ENCODE measurements around the gene DARS1. TPM values are rescaled to one million over a fixed set of nuclear protein-coding genes. Genes with fewer than 3 reads are reported as not detected.
"Not testable (repeated sequence)": the region's sequence is repeated elsewhere in the genome, so short reads cannot be mapped to it uniquely, and the experiment has no call there.

Gene DARS1
- total RNA-seq, 1 donor from 2014 or later, result 71.1 TPM

DNA sequence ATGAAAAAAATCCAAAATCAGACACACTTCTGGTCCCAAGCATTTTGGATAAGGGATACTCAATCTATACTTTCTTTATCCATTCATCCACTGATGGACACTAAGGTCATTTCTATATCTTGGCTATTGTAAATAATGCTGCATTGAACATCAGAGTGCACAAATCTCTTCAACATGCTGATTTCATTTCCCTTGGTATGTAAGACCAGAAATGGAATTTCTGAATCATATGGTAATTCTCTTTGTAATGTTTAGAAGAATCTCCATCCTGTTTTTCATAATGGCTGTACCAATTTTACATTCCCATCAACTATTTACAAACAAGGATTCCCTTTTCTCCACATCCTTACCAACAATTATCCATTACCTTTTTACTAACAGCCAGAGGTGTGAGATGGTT, 75.5 kb downstream of the DARS1 start:
- ATAC-seq (no peak), DNase-seq (ENCODE audit: low spot score) (no peak)
- intact Hi-C loops (cut with DNase I), result loop anchor here (10.0 kb wide), 1 partner anchor 475 kb away; no protein-coding TSS in a partner anchor

DNA sequence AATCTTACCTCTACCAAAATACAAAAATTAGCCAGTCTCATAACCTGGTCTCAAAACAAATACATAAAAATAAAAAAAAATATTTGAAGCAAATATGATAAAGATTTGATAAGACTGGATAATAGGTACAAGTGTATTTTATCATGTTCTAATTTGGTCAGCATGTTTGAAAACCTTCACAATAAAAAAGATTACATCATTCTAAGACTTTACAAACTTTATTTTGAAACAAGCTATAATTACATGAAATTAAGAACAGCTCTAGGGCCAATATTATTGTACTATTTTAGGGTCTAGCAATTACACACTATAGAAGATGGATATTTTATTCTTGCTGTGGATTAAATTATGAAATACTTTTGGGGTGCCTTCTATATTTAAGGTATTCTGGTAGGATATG, 79.7 kb downstream of the DARS1 start:
- DNase-seq (ENCODE audit: low spot score) (no peak), ATAC-seq (no peak)
- intact Hi-C loops (cut with DNase I), result no loop called here

DNA sequence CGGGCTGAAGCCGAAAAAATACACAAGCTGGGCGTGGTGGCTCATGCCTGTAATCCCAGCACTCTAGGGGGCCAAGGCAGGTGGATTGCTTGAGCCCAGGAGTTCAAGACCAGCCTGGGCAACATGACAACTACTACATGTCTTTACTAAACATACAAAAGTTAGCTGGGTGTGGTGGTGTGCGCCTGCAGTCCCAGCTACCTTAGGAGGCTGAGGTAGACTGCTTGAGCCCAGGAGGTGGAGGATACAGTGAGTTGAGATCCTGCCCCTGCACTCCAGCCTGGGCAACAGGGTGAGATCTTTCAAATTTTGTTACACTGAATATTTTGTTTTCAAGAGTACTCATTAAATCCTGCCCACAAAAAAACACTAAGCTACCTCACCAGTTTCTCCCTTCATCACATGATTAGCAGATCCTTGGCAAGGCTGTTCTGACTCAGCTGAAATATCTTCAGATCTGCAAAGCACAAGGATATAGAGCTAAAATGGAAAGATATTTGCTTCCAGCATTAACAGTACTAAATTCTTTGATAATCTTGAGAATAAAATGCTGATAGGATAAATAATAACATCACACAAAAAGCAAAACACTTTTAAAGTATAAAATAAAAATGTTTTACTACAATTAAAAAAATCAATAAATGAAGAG, 81.0 kb downstream of the DARS1 start:
- peak; percentile 68 for ATAC-seq
- intact Hi-C loops (cut with DNase I), result no loop called here
- no peak for DNase-seq (ENCODE audit: low spot score)

DNA sequence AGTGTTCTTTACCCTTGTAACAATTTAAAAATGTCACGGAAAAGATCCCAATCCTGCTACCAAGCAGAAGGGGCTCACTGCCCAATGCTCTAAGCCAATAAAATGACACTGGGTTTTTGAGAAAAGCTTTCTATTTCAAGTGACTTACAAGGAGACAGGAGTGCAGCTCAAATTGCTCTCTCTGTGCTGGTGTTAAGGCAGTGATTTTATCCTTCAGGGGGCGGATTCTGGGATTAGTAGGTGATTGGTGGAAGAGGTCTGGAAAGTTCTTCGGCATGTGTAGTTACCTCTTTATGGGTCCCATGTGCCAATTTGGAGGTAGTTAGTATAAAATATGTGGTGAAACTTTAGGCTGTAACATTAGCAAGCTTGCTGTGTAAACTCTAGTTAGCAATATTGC, 81.8 kb downstream of the DARS1 start:
- ATAC-seq (no peak), DNase-seq (ENCODE audit: low spot score) (no peak)
- intact Hi-C loops (cut with DNase I), result no loop called here

DNA sequence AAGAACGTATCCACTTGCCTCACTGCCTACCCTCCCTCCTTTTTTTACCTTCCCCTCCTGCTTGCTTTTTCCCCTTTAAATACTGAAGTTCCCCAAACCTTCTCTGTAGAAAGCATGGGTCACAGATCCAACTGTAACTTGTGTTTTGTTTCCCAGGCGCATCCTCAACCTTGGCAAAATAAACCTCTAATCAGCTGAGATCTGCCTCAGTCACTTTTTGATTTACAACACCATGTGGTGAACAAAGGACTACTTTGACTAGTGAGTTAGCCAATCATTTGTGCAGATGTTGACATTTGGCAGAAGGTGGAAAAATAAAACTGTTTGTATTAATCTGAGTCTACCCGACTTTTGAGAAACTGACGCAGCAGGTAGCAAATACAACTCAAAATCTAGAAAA, 85.9 kb downstream of the DARS1 start:
- no peak for DNase-seq (ENCODE audit: low spot score)
- ATAC-seq, result no peak
- intact Hi-C loops (cut with DNase I), result no loop called here

DNA sequence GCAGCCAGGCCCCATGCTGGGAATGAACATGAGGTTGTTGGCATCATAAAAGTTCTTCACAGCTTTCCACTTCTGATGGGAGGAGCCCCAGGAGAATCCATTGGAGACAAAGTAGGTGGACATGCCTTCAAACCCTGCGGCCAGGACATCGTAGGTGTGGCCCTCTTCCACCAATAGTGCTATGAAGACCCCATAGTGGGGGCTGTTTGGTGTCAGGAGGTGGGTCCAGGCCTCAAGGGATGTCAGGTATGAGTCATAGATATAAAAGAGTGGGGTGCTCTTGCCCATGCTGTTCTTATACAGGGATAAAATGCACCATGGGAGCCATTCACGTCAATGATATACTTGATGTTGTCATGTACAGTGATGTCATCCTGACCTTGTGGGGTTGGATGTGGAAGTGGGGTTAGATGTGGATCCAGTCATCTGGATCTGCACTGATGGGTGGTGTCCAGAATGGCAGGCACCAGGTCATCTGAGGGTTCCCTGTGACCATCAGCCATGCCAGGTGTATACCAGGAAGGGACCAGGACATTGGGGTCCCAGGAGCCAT, 87.1 kb downstream of the DARS1 start:
- no peak for ATAC-seq
- DNase-seq (ENCODE audit: low spot score), result no peak
- intact Hi-C loops (cut with DNase I), result no loop called here

DNA sequence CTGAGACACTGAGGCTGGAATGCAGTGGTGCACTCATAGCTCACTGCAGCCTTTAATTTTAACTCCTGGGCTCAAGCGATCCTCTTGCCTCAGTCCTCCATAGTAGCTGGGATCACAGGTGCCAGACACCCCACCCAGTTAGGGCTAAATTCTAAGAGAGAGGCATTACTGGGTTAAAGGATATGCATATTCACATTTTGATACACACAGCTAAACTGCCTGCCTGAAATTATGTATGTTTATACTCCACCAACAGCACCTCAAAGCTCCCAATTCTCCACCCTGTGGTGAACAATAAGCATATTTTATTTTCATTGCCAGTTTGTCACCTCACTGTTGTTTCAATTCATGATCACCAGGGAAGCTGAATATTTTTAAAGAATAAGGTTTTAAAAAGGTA, 90.5 kb downstream of the DARS1 start:
- ATAC-seq (no peak), DNase-seq (ENCODE audit: low spot score) (no peak)
- intact Hi-C loops (cut with DNase I), result no loop called here

DNA sequence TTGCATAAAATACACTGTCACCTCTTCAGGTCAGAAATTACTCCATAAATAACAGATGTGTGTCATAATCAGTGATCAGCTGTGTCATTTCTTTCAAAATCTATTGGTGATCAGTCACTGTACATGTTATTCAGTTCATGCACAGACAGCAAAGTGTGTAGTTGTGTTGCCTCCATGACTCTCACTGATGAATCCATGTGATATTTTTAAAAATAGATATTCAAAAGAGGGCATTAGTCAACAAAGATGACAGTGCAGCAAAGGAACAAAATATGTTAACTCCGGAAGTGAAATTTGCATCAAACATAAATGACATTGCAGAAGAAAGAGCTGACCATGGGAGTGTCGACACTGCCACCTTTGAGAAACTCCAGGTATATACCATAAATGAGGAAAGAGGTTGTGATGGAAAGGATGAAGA, 92.0 kb downstream of the DARS1 start:
- ATAC-seq (no peak), DNase-seq (ENCODE audit: low spot score) (no peak)
- intact Hi-C loops (cut with DNase I), result no loop called here

DNA sequence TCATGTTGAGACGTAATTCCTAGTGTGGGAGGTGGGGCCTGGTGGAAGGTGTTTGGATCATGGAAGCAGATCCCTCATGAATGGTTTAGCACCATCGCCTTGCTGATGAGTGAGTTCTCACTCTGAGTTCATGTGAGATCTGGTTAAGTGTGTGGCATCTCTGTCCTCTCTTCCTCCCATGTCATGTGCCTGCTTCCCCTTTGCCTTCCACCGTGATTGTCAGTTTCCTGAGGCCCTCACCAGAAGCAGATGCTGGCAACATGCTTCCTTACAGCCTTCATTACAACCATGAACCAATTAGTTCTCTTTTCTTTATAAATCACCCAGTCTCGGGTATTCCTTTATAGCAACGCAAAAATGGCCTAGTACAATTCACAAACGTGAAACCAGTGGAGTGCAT, 94.6 kb downstream of the DARS1 start:
- DNase-seq (ENCODE audit: low spot score) (no peak), ATAC-seq (peak; percentile 30)
- intact Hi-C loops (cut with DNase I), result no loop called here

DNA sequence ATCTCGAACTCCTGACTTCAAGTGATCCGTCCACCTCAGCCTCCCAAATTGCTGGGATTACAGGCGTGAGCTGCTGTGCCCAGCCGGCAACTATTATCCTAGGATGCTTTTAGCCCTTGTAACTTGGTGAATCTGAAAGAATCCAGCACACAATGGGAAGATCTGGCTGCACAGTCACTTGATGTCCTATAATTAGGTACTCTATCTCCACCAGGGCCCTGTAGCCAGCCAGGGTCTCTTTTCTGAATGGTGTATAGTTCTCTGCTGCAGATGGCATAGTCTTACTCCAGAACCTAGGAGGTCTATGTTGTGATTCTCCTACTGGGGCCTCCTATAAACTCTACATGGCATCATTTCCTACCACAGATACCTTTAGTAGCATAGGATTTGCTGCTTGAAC, 95.3 kb downstream of the DARS1 start:
- intact Hi-C loops (cut with DNase I), result no loop called here
- no peak for ATAC-seq
- DNase-seq (ENCODE audit: low spot score), result no peak

DNA sequence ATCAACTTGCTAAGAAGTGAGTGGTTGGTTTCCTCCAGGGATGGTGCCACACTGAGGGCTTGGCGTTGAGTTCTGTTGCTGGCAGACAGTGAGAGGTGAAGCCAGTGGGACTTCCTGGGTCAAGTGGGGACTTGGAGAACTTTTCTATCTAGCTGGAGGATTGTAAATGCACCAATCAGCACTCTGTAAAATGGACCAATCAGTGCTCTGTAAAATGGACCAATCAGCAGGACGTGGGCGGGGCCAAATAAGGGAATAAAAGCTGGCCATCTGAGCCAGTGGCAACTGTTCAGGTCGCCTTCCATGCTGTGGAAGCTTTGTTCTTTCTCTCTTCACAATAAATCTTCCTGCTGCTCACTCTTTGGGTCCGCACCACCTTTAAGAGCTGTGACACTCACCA, 96.8 kb downstream of the DARS1 start:
- intact Hi-C loops (cut with DNase I); DNase-seq (ENCODE audit: low spot score); ATAC-seq: not testable (repeated sequence)

DNA sequence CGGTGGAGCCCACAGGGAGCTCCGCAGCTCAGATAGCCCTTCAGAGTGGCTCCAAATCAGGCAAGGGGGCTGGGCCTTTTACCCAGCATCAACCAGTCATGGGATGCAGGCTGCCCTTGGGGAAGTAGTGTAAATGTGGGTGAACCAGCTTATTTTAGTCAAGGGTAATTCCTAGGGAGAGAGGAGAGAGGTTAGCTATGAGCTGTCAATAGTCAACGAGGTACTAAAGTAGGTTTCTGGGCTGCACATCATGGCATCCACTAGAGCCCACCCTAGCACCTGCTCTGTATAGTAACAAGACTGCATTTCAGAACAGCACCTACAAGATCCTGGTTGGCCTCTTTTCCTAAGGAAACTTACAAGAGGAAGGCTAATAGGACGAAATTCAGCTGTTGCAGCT, 99.7 kb downstream of the DARS1 start:
- no peak for DNase-seq (ENCODE audit: low spot score)
- ATAC-seq, result no peak
- intact Hi-C loops (cut with DNase I), result no loop called here

DNA sequence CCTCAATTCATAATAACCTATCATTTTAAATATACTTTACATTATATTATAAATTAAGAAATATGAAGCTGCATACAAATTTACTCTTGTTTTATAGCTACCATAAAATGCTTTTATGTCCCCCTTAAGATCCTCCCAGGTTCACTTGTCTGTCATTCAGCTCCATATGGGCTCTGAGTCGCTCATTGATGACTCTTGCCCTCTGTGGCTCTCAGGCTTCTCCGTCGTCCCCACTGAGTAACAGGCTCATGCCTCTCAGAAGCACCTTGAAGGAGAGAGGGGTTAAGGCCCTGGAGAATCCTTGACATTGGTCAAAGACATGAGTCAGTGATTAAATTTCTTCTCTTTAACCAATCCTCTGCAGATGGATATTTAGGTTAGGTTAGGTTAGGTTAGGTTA, 103.0 kb downstream of the DARS1 start:
- intact Hi-C loops (cut with DNase I), result no loop called here
- ATAC-seq, result no peak
- no peak for DNase-seq (ENCODE audit: low spot score)

DNA sequence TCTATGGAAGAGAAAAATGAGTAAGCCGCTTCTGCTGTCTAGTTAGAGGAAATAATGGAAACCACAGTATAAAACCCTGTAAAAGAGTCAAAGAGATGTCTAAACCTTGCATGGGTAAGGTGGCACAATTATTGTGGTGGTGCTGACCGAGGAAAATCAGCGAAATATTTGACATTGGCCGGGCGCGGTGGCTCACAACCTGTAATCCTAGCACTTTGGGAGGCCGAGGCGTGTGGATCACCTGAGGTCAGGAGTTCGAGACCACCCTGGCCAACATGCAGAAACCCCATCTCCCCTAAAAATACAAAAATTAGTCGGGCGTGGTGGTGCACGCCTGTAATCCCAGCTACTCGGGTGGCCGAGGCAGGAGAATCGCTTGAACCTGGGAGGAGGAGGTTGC, 108.7 kb downstream of the DARS1 start:
- intact Hi-C loops (cut with DNase I); DNase-seq (ENCODE audit: low spot score); ATAC-seq: not testable (repeated sequence)

DNA sequence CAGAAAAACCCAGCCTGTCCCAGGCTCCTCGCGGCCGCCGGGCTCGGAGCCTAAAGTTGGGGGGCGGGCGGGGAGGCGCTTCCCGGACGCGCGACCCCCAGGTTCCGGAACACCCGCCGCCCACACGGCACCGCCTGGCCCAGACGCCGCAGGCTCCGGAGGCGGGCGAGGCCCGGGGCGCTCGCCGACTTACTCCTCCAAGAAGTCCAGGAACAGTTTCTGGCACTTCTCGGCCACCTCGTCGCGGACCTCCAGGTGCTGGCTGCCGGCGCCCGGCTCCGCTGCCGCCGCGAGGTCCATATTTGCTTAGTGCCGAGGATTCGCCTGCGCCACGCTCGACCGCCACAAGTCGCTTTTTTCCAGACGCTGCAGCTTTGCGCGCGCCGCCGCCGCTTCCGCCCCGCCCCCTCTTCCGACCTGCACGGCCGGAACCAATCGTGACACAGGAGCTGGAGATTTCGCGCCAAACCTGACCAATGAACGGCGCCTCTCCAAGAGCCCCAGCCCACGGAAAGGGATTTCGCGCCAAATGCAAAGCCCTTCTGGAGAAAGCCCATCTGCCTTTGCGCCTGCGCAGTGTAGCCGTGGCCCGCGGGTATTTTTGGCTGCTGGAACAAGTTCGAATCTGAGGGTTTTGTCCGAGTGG, 109.2 kb downstream of the DARS1 start, which contains the start of gene MCM6:
Gene MCM6, minus strand, starts transcription at position 378 of the 646 bp plus-strand sequence. Its CDS starts 78 bp downstream, at position 300.
- intact Hi-C loops (cut with DNase I), result no loop called here
- DNase-seq (ENCODE audit: low spot score) (peak; percentile 98), ATAC-seq (peak; percentile 100)

DNA sequence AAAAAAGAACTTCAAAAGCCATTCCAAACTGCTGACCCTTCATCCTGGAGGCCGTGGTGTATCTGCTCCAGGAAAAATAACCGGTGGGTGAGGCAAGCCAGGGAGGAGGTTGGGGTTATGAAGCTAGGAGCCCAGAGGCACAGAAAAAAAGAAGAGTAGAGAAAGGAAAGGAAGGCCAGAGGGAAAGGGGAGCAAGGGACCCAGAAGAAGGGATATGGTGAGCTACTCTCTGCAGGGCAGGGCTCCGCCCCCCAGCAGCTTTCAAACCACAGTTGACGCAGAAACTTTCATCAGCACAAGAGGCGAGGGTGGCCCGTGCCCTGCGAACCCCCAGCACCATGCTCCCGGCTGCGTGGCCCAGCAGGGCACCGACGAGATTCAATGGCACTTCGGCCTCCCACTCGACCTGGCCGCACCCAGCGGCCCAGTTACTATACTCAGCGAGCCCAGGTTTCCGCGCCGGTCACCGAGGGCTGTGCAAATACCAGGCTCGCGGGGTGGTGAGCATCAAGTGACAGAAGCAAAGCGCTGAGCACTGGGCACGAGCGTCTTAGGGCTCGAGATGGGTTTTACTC, 109.8 kb downstream of the DARS1 start:
- intact Hi-C loops (cut with DNase I), result no loop called here
- ATAC-seq, result peak; percentile 69
- DNase-seq (ENCODE audit: low spot score), result peak; percentile 70

DNA sequence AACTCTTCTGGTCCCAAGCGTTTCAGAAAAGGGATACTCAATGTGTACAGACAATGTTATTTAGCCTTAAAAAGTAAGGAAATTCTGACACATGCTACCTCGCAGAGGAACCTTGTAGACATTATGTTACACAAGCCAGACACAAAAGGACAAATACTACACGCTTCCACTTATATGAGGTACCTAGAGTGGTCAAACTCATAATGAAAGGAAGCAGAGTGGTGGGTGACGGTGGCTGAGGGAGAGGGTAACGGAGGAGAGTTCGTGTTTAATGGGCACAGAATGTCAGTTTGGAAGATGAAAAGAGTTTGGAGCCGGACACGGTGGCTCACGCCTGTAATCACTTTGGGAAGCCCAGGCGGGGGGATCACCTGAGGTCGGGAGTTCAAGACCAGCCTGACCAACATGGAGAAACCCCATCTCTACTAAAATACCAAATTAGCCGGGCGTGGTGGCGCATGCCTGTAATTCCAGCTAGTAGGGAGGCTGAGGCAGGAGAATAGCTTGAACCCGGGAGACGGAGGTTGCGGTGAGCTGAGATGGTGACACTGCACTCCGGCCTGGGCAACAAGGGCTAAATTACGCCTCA, 110.6 kb downstream of the DARS1 start:
- ATAC-seq, result no peak
- DNase-seq (ENCODE audit: low spot score), result no peak
- intact Hi-C loops (cut with DNase I), result no loop called here

DNA sequence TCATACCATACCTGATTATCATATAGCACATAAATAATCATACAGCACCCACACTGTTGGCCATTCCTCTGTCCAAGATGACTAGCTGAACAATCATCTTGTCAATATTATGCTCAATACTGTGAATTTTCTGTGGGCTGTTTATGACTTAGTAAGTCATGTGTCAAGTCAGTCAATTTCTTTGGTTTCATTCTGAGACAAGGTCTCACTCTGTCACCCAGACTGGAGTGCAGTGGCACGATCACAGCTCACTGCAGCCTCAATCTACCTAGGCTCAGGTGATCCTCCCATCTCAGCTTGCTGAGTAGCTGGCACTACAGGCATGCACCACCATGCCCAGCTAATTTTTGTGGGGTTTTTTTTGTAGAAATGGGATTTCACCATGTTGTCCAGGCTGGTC, 114.9 kb downstream of the DARS1 start:
- ATAC-seq (no peak), DNase-seq (ENCODE audit: low spot score) (no peak)
- intact Hi-C loops (cut with DNase I), result no loop called here

DNA sequence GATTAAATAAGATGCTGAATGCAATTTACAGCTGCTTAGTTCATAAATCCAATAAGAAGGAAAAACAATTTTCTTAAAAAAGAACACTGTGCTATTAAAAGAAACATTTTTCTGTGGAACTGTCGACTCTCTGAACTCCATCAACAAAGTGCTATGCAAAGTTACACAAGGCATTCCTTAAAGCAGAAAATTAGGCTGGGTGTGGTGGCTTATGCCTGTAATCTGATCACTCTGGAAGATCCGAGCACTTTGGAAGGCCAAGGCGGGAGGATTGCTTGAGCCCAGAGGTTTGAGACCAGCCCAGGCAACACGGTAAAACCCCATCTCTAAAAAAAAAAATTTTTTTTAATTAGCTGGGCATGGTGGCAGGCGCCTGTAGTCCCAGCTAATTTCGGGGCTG, 122.2 kb downstream of the DARS1 start:
- DNase-seq (ENCODE audit: low spot score) (no peak), ATAC-seq (no peak)
- intact Hi-C loops (cut with DNase I), result no loop called here

DNA sequence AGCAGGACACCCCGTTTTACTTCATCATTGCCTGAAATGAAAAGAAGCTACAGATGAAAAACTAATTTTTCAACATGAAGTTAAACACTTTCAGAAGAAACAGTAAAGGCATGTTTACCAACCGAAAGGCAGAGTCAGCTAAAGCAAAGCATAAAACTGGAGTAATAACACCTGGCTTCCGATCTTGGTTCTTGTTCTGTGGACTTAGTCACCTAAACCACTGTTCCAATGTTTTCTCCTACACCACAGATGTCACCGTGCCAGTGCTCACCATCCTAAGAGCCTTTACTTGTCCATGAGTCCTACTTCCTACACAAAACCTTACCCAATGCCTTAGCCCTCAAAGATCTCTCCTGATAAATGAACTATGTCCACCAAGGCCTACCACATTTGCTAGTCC, 122.7 kb downstream of the DARS1 start:
- intact Hi-C loops (cut with DNase I), result no loop called here
- DNase-seq (ENCODE audit: low spot score), result no peak
- ATAC-seq, result no peak
